Kidney epithelial cell (primary cell): ENCODE data around the gene TIAM2. TPM values are rescaled to one million over a fixed set of nuclear protein-coding genes. Genes with fewer than 3 reads are reported as not detected.

Source experiments
- DNase-seq: peaks from one replicate; pipeline ENCODE4 v3.0.0-alpha.2; 2010; ENCODE audit warnings: low read depth
- H3K27me3 ChIP-seq: 2 replicates; pipeline ENCODE4 v1.6.0; 2011; ENCODE audit warnings: low read length; ENCODE audit not compliant: control insufficient read depth, insufficient read depth
- H3K36me3 ChIP-seq: 2 replicates; pipeline ENCODE4 v1.5.1; 2011; ENCODE audit warnings: low read length; ENCODE audit not compliant: control insufficient read depth, insufficient read depth
- H3K4me3 ChIP-seq: 2 replicates; pipeline ENCODE4 v1.5.1; 2011; ENCODE audit warnings: low read depth, mild to moderate bottlenecking, control low read depth, low read length
- CTCF ChIP-seq: IDR thresholded peaks from 2 replicates; pipeline ENCODE4 v1.5.1; 2011; ENCODE audit warnings: mild to moderate bottlenecking, moderate library complexity, low read length, control low read depth, inconsistent platforms; ENCODE audit not compliant: insufficient read depth, poor library complexity, severe bottlenecking
- total RNA-seq: library from RNA; depleted of rRNA; stranded (reverse); fragments of >200 nt; gene quantifications from 2 replicates; pipeline ENCODE4 v1.2.3, GENCODE V29; 2015

Gene TIAM2
- total RNA-seq, 1 donor from 2014 or later = 21.3 TPM

- DNase-seq = no peak
- Histone ChIP-seq H3K36me3 (no peaks in the 10 kb centered on the region), H3K27me3 (no peaks in the 10 kb centered on the region), H3K4me3 (no peak overlapping the region)
- TF ChIP-seq CTCF = no peak
These were observed 108.8 kb downstream of the TIAM2 start for GRCh38 chr6:155103816-155104366.

GRCh38 chr6:155106456-155107115 is 111.5 kb downstream of the TIAM2 start:
- no peak for TF ChIP-seq CTCF
- Histone ChIP-seq H3K27me3 (no peaks in the 10 kb centered on the region), H3K36me3 (no peaks in the 10 kb centered on the region), H3K4me3 (no peak overlapping the region)
- no peak for DNase-seq

- H3K27me3 ChIP-seq = no peaks in the 10 kb centered on the region
- no peak for TF ChIP-seq CTCF
- no peak for DNase-seq
- H3K36me3 ChIP-seq = no peaks in the 10 kb centered on the region
- no peak overlapping the region for H3K4me3 ChIP-seq
These were observed 112.4 kb downstream of the TIAM2 start for GRCh38 chr6:155107432-155108069.

- TF ChIP-seq CTCF = no peak
- no peak for DNase-seq
- H3K4me3 ChIP-seq = no peak overlapping the region
These were observed 113.1 kb downstream of the TIAM2 start for GRCh38 chr6:155108070-155108820.

GRCh38 chr6:155110721-155111120 is 115.6 kb downstream of the TIAM2 start:
- no peak overlapping the region for H3K4me3 ChIP-seq
- no peaks in the 10 kb centered on the region for H3K27me3 ChIP-seq
- no peak for DNase-seq
- TF ChIP-seq CTCF = no peak
- no peaks in the 10 kb centered on the region for H3K36me3 ChIP-seq

More at GRCh38 chr6:155108070-155108820, 113.1 kb downstream of the TIAM2 start:
- Histone ChIP-seq H3K27me3 (no peaks in the 10 kb centered on the region), H3K36me3 (no peaks in the 10 kb centered on the region)
